ENCODE data around the gene TGFBR1.
"Not testable (repeated sequence)": the region's sequence is repeated elsewhere in the genome, so short reads cannot be mapped to it uniquely, and the experiment has no call there.

The TGFBR1 gene

GRCh38 chr9:99192786-99193465 is 88.0 kb downstream of the TGFBR1 start:
- DNase-seq, result no peak

GRCh38 chr9:99193466-99193821 is 88.5 kb downstream of the TGFBR1 start:
- no peak for DNase-seq

DNA sequence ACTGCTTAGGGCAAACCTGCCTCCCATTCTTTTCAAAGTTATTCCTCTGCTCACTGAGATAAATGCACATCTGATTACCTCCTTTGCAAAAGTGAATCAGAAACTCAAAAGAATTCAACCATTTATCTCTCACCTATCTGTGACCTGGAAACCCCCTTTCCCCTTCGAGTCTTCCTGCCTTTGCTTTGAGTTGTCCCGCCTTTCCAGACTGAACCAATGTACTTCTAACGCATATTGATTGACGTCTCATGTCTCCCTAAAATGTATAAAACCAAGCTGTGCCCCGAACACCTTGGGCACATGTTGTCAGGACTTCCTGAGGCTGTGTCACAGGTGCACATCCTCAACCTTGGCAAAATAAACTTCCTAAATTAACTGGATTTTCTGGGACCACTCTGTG is 91.6 kb downstream of the TGFBR1 start:
- not testable (repeated sequence) for DNase-seq

GRCh38 chr9:99197124-99197630 is 92.3 kb downstream of the TGFBR1 start:
- DNase-seq, result no peak

DNA sequence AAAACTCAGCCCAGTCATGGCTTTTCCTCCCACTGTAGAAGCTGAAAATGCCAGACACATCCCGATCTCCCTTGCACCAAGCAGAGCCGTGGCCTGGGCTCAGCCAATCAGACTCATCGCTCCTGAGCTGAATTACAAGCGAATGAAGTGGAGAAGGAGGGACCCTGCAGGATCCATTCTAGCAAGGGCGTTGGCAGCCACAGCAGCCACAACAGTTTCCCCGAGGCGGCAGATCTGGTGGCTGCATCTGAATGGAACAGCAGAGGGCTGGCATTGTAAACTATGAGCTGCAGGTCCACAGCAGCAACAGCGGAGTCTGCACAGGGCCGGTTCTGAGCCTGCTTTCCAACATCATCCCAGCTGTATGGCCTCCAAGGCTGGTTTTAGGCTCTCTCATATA is 93.1 kb downstream of the TGFBR1 start:
- no peak for DNase-seq

DNA sequence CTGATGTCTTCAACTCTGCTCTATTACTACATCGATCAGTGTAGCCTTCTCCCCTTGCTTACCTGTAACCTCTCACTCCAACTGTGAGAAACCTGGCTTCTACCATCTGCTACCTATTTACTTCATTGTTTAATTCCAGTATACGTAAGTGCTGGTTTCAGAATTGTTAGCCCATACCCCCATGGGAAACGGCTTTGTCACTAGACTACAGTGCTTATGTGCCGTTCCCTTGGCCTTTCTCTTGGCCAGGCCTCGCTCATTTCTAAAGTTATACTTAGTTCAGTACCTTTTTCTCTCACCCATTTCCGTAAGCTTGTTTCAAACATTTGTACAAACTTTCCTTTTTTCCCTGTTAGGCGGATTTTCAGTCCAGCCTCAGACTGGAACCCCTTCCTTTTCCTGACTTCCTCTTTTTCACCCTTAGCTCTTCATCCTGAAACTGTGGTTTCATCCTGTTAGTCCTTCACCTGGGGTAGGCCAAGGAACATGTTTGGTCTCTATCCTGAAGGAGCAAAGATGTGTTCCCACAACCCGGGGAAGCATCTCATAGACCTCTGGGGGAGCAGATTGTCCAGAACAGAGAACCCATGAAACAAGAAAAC is 95.1 kb downstream of the TGFBR1 start:
- DNase-seq, result no peak

- no peak for DNase-seq
Measured at GRCh38 chr9:99201603-99202002, 96.7 kb downstream of the TGFBR1 start.
